GM23338 (cell line): ENCODE measurements around the gene ACP3. TPM values are rescaled to one million over a fixed set of nuclear protein-coding genes. Genes with fewer than 3 reads are reported as not detected.

ENCODE experiments used
- ATAC-seq: fragments of 200-7000 bp; cut with Tn5 transposase; 3 replicates; pipeline ENCODE4 v1.9.1; 2020
- DNase-seq: peaks from one replicate; pipeline ENCODE4 v3.0.0-alpha.2; 2015; ENCODE audit warnings: low spot score
- H2AFZ ChIP-seq: fragments of 200-600 bp; sonication (generic); 2 replicates; pipeline ENCODE4 v1.8.0; 2016; ENCODE audit warnings: antibody characterized with exemption, mild to moderate bottlenecking, moderate library complexity
- H3F3A ChIP-seq: fragments of 200-600 bp; sonication (generic); replicated peaks from 2 replicates; pipeline ENCODE4 v1.8.0; 2017; ENCODE audit warnings: antibody characterized with exemption, mixed run types, low read depth
- H3K27ac ChIP-seq: fragments of 200-600 bp; sonication (generic); 2 replicates; pipeline ENCODE4 v1.6.1; 2016; ENCODE audit warnings: low read depth
- H3K27me3 ChIP-seq: fragments of 200-600 bp; sonication (generic); 2 replicates; pipeline ENCODE4 v1.8.0; 2016; ENCODE audit warnings: mild to moderate bottlenecking, mixed run types, moderate library complexity; ENCODE audit not compliant: insufficient read depth
- H3K36me3 ChIP-seq: fragments of 200-600 bp; sonication (generic); 2 replicates; pipeline ENCODE4 v1.8.0; 2016; ENCODE audit warnings: mild to moderate bottlenecking; ENCODE audit not compliant: insufficient read depth
- H3K4me1 ChIP-seq: fragments of 200-600 bp; sonication (generic); 2 replicates; pipeline ENCODE4 v1.8.0; 2016; ENCODE audit warnings: mild to moderate bottlenecking, moderate library complexity; ENCODE audit not compliant: insufficient read depth
- H3K4me2 ChIP-seq: fragments of 200-600 bp; sonication (generic); 2 replicates; pipeline ENCODE4 v1.7.1; 2017; ENCODE audit warnings: mixed run types
- H3K4me3 ChIP-seq: fragments of 200-600 bp; sonication (generic); 2 replicates; pipeline ENCODE4 v1.6.1; 2016; ENCODE audit warnings: mixed run types
- H3K79me2 ChIP-seq: fragments of 200-600 bp; sonication (generic); replicated peaks from 2 replicates; pipeline ENCODE4 v1.8.0; 2017; ENCODE audit warnings: mild to moderate bottlenecking; ENCODE audit not compliant: insufficient read depth
- H3K9me2 ChIP-seq: fragments of 200-600 bp; sonication (generic); 2 replicates; pipeline ENCODE4 v1.8.0; 2017; ENCODE audit not compliant: insufficient read depth
- H4K20me1 ChIP-seq: fragments of 200-600 bp; sonication (generic); replicated peaks from 2 replicates; pipeline ENCODE4 v1.8.0; 2017; ENCODE audit warnings: mild to moderate bottlenecking; ENCODE audit not compliant: insufficient read depth
- H3K27ac Mint-ChIP-seq: 2 replicates; pipeline ENCODE4 v1.8.0; 2020; ENCODE audit warnings: inconsistent platforms, mild to moderate bottlenecking, moderate library complexity, mixed read lengths
- H3K27me3 Mint-ChIP-seq: 3 replicates; pipeline ENCODE4 v1.8.0; 2022; ENCODE audit warnings: low read depth, mild to moderate bottlenecking, moderate library complexity, mixed read lengths, inconsistent platforms; ENCODE audit not compliant: insufficient read depth, poor library complexity
- H3K36me3 Mint-ChIP-seq: 3 replicates; pipeline ENCODE4 v1.8.0; 2021; ENCODE audit warnings: low read depth, mild to moderate bottlenecking, inconsistent platforms, moderate library complexity, mixed read lengths
- H3K4me1 Mint-ChIP-seq: 3 replicates; pipeline ENCODE4 v1.8.0; 2020; ENCODE audit warnings: mild to moderate bottlenecking, inconsistent platforms, mixed read lengths
- H3K4me3 Mint-ChIP-seq: 3 replicates; pipeline ENCODE4 v1.8.0; 2021; ENCODE audit warnings: moderate library complexity, mild to moderate bottlenecking, inconsistent platforms, mixed read lengths
- H3K9me3 Mint-ChIP-seq: 3 replicates; pipeline ENCODE4 v1.8.0; 2020; ENCODE audit warnings: moderate library complexity, mild to moderate bottlenecking, inconsistent platforms, mixed read lengths
- CREB1 ChIP-seq: fragments of 250-450 bp; sonication (Bioruptor Pico); IDR thresholded peaks from 2 replicates; pipeline ENCODE4 v1.5.0; 2020; ENCODE audit warnings: low read depth, mild to moderate bottlenecking, moderate library complexity
- CTCF ChIP-seq, 2 experiments: fragments of 200-600 bp in 1 of 2; sonication (generic) in 1 of 2; conservative IDR thresholded peaks; 2 replicates each; pipeline versions ENCODE4 v1.5.1 to v1.6.1; 2016 to 2017; ENCODE audit warnings: antibody characterized with exemption in 2 of 2, low read depth in 2 of 2, mild to moderate bottlenecking in 2 of 2, moderate library complexity in 1 of 2
- ETS1 ChIP-seq: IDR thresholded peaks from 2 replicates; pipeline ENCODE4 v1.6.1; 2016; ENCODE audit warnings: antibody characterized with exemption
- EZH2 ChIP-seq: fragments of 200-600 bp; sonication (generic); IDR thresholded peaks from one replicate; pipeline ENCODE4 v1.8.0; 2017; ENCODE audit warnings: antibody characterized with exemption, mild to moderate bottlenecking, low read depth; ENCODE audit not compliant: unreplicated experiment
- JUNB ChIP-seq: IDR thresholded peaks from one replicate; pipeline ENCODE4 v1.6.1; 2016; ENCODE audit warnings: antibody characterized with exemption; ENCODE audit not compliant: unreplicated experiment
- NANOG ChIP-seq: IDR thresholded peaks from 2 replicates; pipeline ENCODE4 v1.6.1; 2016; ENCODE audit warnings: antibody characterized with exemption, borderline replicate concordance
- POLR2AphosphoS5 ChIP-seq: IDR thresholded peaks from 2 replicates; pipeline ENCODE4 v1.6.1; 2016; ENCODE audit warnings: antibody characterized with exemption, low read depth
- REST ChIP-seq: IDR thresholded peaks from one replicate; pipeline ENCODE4 v1.6.1; 2018; ENCODE audit warnings: antibody characterized with exemption; ENCODE audit not compliant: unreplicated experiment
- STAT1 ChIP-seq: IDR thresholded peaks from one replicate; pipeline ENCODE4 v1.6.1; 2016; ENCODE audit warnings: antibody characterized with exemption; ENCODE audit not compliant: unreplicated experiment
- ZNF331 ChIP-seq: fragments of 250-450 bp; sonication (Bioruptor Pico); IDR thresholded peaks from 2 replicates; pipeline ENCODE4 v1.5.0; 2020; ENCODE audit warnings: low read depth, mild to moderate bottlenecking, moderate library complexity
- polyA plus RNA-seq: library from polyadenylated mRNA; unstranded; fragments of >200 nt; fragmentation: Nextera tagmentation; extraction: Ambion mirVana; gene quantifications from 2 replicates; pipeline ENCODE4 v1.2.1, GENCODE V29; 2016
- total RNA-seq: library from RNA; depleted of rRNA; stranded (reverse); fragments of >200 nt; shearing (Covaris generic); gene quantifications from 2 replicates; pipeline ENCODE4 v1.2.3, GENCODE V29; 2014

ACP3 gene
- total and polyA plus RNA-seq, 2 experiments from 2014 or later: 1.1 to 3.5 TPM

GRCh38 chr3:132382267-132382666, 65.1 kb downstream of the ACP3 start:
- Mint-ChIP-seq H3K4me3 (no peak overlapping the region), H3K27ac (no peak overlapping the region), H3K36me3 (peaks cover 36% of the 10 kb centered on the region), H3K9me3 (peaks cover 39% of the 10 kb centered on the region), H3K4me1 (peaks cover 26% of the 10 kb centered on the region), H3K27me3 (peaks cover 4% of the 10 kb centered on the region)
- no peak overlapping the region for H3K4me2 ChIP-seq
- H4K20me1 ChIP-seq: no peaks in the 10 kb centered on the region
- no peak overlapping the region for H3K4me3 ChIP-seq
- no peaks in the 10 kb centered on the region; the same call in none of the 2 replicates for H3K9me2 ChIP-seq
- H3K4me1 ChIP-seq: peaks cover 4% of the 10 kb centered on the region; the same call in 1 of the 2 replicates
- ATAC-seq (peak; percentile 81), DNase-seq (peak; percentile 72)
- H2AFZ ChIP-seq: no peak overlapping the region
- H3K27ac ChIP-seq: peak overlapping the region; percentile 30
- TF ChIP-seq POLR2AphosphoS5 (no peak), CTCF (conservative IDR thresholded peaks at IDR 0.05; ENCODE audit: low read depth in 2 of 2) (no peak)
- no peaks in the 10 kb centered on the region for H3F3A ChIP-seq
- H3K79me2 ChIP-seq: no peaks in the 10 kb centered on the region; the same call in 1 of the 2 replicates
- H3K27me3 ChIP-seq: no peaks in the 10 kb centered on the region
- no peaks in the 10 kb centered on the region for H3K36me3 ChIP-seq

- Histone ChIP-seq H3K4me3 (no peak overlapping the region), H4K20me1 (no peaks in the 10 kb centered on the region), H3K79me2 (no peaks in the 10 kb centered on the region; the same call in 1 of the 2 replicates), H3K4me1 (peaks cover 4% of the 10 kb centered on the region; the same call in 1 of the 2 replicates), H3K9me2 (no peaks in the 10 kb centered on the region; the same call in none of the 2 replicates), H3K27me3 (no peaks in the 10 kb centered on the region), H2AFZ (no peak overlapping the region), H3K36me3 (no peaks in the 10 kb centered on the region), H3K4me2 (0 out of 2 replicates have a peak overlapping the region, but pooled peaks have one; percentile 0), H3K27ac (peak overlapping the region; percentile 23), H3F3A (no peaks in the 10 kb centered on the region)
- ATAC-seq: peak; percentile 57
- H3K4me3 Mint-ChIP-seq: no peak overlapping the region
- H3K36me3 Mint-ChIP-seq: peaks cover 31% of the 10 kb centered on the region
- peaks cover 4% of the 10 kb centered on the region for H3K27me3 Mint-ChIP-seq
- peaks cover 34% of the 10 kb centered on the region for H3K9me3 Mint-ChIP-seq
- H3K4me1 Mint-ChIP-seq: peaks cover 23% of the 10 kb centered on the region
- peak; percentile 22 for DNase-seq
- no peak overlapping the region for H3K27ac Mint-ChIP-seq
- TF ChIP-seq STAT1 (no peak), POLR2AphosphoS5 (no peak), NANOG (no peak), REST (no peak), JUNB (no peak), CREB1 (CRISPR knock-in tag) (no peak), ZNF331 (CRISPR knock-in tag) (no peak), ETS1 (no peak), EZH2 (no peak)
Observed at GRCh38 chr3:132382688-132383194, 65.5 kb downstream of the ACP3 start.
